Endothelial cell of umbilical vein (primary cell): ENCODE results near the gene NGFR. TPM values are rescaled to one million over a fixed set of nuclear protein-coding genes. Genes with fewer than 3 reads are reported as not detected.
"Not testable (repeated sequence)": the region's sequence is repeated elsewhere in the genome, so short reads cannot be mapped to it uniquely, and the experiment has no call there.

Experiments
- BruUV-seq: library from RNA; stranded (reverse); fragments of 400-500 nt; replicated peaks from 2 replicates; lab custom pipeline; 2021; lab: Mats Ljungman, UMichigan
- CTCF ChIA-PET: fragments of 300-600, 350-600 bp; sonication (Branson Sonifier 250); formaldehyde crosslinking; loops from one replicate; lab custom pipeline; 2021; ENCODE audit warnings: antibody characterized with exemption, inconsistent platforms; lab: Charles Lee
- POLR2A ChIA-PET: fragments of 300-600, 350-600 bp; sonication (Branson Sonifier 250); formaldehyde crosslinking; loops from one replicate; lab custom pipeline; 2021; ENCODE audit warnings: antibody characterized with exemption, inconsistent platforms; lab: Charles Lee
- DNase-seq: peaks from one replicate; pipeline ENCODE4 v3.0.0-alpha.2; 2011; ENCODE audit warnings: low read depth, low spot score
- FAIRE-seq: peaks from 2 replicates; lab custom pipeline; 2011; peaks lifted over from hg19 to GRCh38; lab: Jason Lieb, UNC
- H2AFZ ChIP-seq: 2 replicates; pipeline ENCODE4 v1.6.0; 2012; ENCODE audit warnings: low read depth, low read length, control low read depth, inconsistent platforms
- H3K27ac ChIP-seq: 2 replicates; pipeline ENCODE4 v1.5.1; 2011; ENCODE audit warnings: low read depth, mild to moderate bottlenecking, control low read depth, low read length, moderate library complexity; ENCODE audit not compliant: insufficient read depth
- H3K27me3 ChIP-seq, 2 experiments: 2 replicates each; pipeline versions ENCODE4 v1.6.0 to v1.6.1; 2011; ENCODE audit warnings: low read length in 2 of 2, mixed read lengths in 1 of 2; ENCODE audit not compliant: control insufficient read depth in 2 of 2, insufficient read depth in 2 of 2
- H3K36me3 ChIP-seq, 2 experiments: 2 replicates in 1 of 2; 3 replicates in 1 of 2; pipeline ENCODE4 v1.5.1; 2011; ENCODE audit warnings: low read length in 2 of 2, mild to moderate bottlenecking in 1 of 2, moderate library complexity in 1 of 2; ENCODE audit not compliant: control insufficient read depth in 2 of 2, insufficient read depth in 2 of 2; ENCODE audit errors: extremely low read depth in 1 of 2
- H3K4me1 ChIP-seq: 3 replicates; pipeline ENCODE4 v1.5.1; 2011; ENCODE audit warnings: mild to moderate bottlenecking, low read length; ENCODE audit not compliant: control insufficient read depth, insufficient read depth; ENCODE audit errors: extremely low read depth
- H3K4me2 ChIP-seq: 2 replicates; pipeline ENCODE4 v1.6.1; 2011; ENCODE audit warnings: low read length, control low read depth, mixed read lengths; ENCODE audit not compliant: insufficient read depth
- H3K4me3 ChIP-seq, 3 experiments: fragments of 200-600 bp in 1 of 3; sonication (generic), shearing (Covaris generic) in 1 of 3; replicated peaks in 1 of 3; 2 replicates each; pipeline ENCODE4 v1.5.1; 2011 to 2016; ENCODE audit warnings: control low read depth in 3 of 3, low read length in 3 of 3, mild to moderate bottlenecking in 2 of 3, inconsistent platforms in 1 of 3, low read depth in 1 of 3, moderate library complexity in 1 of 3; ENCODE audit not compliant: insufficient read depth in 1 of 3
- H3K79me2 ChIP-seq: 2 replicates; pipeline ENCODE4 v1.6.0; 2012; ENCODE audit warnings: low read length, inconsistent platforms; ENCODE audit not compliant: control insufficient read depth, insufficient read depth
- H3K9ac ChIP-seq: replicated peaks from 2 replicates; pipeline ENCODE3; 2011; ENCODE audit warnings: low read length, control low read depth; ENCODE audit not compliant: insufficient read depth; ENCODE audit errors: extremely low read depth
- H3K9me1 ChIP-seq: replicated peaks from 3 replicates; pipeline ENCODE4 v1.6.0; 2011; ENCODE audit warnings: mild to moderate bottlenecking, low read length; ENCODE audit not compliant: control insufficient read depth, insufficient read depth; ENCODE audit errors: extremely low read depth
- H3K9me3 ChIP-seq: replicated peaks from 2 replicates; pipeline ENCODE4 v1.5.1; 2012; ENCODE audit warnings: low read length, inconsistent platforms; ENCODE audit not compliant: control insufficient read depth, insufficient read depth
- H4K20me1 ChIP-seq: replicated peaks from 2 replicates; pipeline ENCODE3; 2011; ENCODE audit warnings: mild to moderate bottlenecking, low read length; ENCODE audit not compliant: control insufficient read depth, insufficient read depth; ENCODE audit errors: extremely low read depth
- CTCF ChIP-seq, 2 donors: IDR thresholded peaks; 1 replicate in 1 of 2; 2 replicates in 1 of 2; pipeline ENCODE4 v1.5.1; 2011; ENCODE audit warnings: low read length in 2 of 2, mild to moderate bottlenecking in 2 of 2, moderate library complexity in 2 of 2, control low read depth in 1 of 2, inconsistent platforms in 1 of 2, low read depth in 1 of 2; ENCODE audit not compliant: insufficient read depth in 1 of 2; ENCODE audit errors: extremely low read depth in 1 of 2
- EZH2 ChIP-seq: IDR thresholded peaks from 2 replicates; pipeline ENCODE4 v1.6.1; 2012; ENCODE audit warnings: borderline replicate concordance, low read depth, mild to moderate bottlenecking, moderate library complexity, low read length, inconsistent platforms; ENCODE audit not compliant: severe bottlenecking
- FOS ChIP-seq: IDR thresholded peaks from 2 replicates; pipeline ENCODE4 v1.6.1; 2011; ENCODE audit warnings: mild to moderate bottlenecking, low read length, moderate library complexity, borderline replicate concordance; ENCODE audit not compliant: insufficient read depth
- GATA2 ChIP-seq: IDR thresholded peaks from 2 replicates; pipeline ENCODE4 v1.7.0; 2011; ENCODE audit warnings: low read depth, mild to moderate bottlenecking, moderate library complexity, mixed read lengths, low read length; ENCODE audit not compliant: insufficient read length, insufficient read depth
- JUN ChIP-seq: IDR thresholded peaks from 2 replicates; pipeline ENCODE4 v1.6.1; 2011; ENCODE audit warnings: borderline replicate concordance, low read depth; ENCODE audit not compliant: insufficient read length, insufficient read depth
- MAX ChIP-seq: IDR thresholded peaks from 2 replicates; pipeline ENCODE4 v1.6.1; 2011; ENCODE audit not compliant: insufficient read depth, insufficient read length
- MYC ChIP-seq: IDR thresholded peaks from one replicate; pipeline ENCODE4 v1.6.1; 2011; ENCODE audit warnings: mild to moderate bottlenecking, low read depth, low read length
- POLR2A ChIP-seq: IDR thresholded peaks from 2 replicates; pipeline ENCODE4 v1.6.1; 2012; ENCODE audit warnings: low read depth, mild to moderate bottlenecking, control low read depth, low read length
- POLR2AphosphoS5 ChIP-seq: IDR thresholded peaks from 2 replicates; pipeline ENCODE4 v1.6.1; 2012; ENCODE audit warnings: low read depth, mild to moderate bottlenecking, control low read depth, low read length, moderate library complexity; ENCODE audit not compliant: insufficient read depth
- dilution Hi-C: fragments of 300-500 bp; cut with MboI; formaldehyde crosslinking; loops from one replicate; pipeline ENCODE4 v1.15.0; 2019; ENCODE audit warnings: low sequenced_read_pairs; ENCODE audit not compliant: extremely low pct_ligation_motif_present
- intact Hi-C: fragments of 100-400 bp; cut with micrococcal nuclease; formaldehyde crosslinking; loops from one replicate; pipeline ENCODE4 v1.10.0; 2022
- polyA plus RNA-seq, 4 experiments: library from polyadenylated mRNA; depleted of rRNA in 3 of 4; stranded (reverse) in 3 of 4; unstranded in 1 of 4; fragments of >200 nt; gene quantifications; 2 replicates each; pipeline versions ENCODE4 v1.2.1 to v1.2.3, GENCODE V29; 2011 to 2012; ENCODE audit warnings: missing spikeins in 1 of 4
- total RNA-seq: library from RNA; stranded (reverse); gene quantifications from 2 replicates; pipeline ENCODE4 v1.2.3, GENCODE V29; 2021

NGFR gene
- total and polyA plus RNA-seq, 2 donors (not counting 3 experiments of a cell fraction or from before 2014, with no cell fraction given) = not detected

DNA sequence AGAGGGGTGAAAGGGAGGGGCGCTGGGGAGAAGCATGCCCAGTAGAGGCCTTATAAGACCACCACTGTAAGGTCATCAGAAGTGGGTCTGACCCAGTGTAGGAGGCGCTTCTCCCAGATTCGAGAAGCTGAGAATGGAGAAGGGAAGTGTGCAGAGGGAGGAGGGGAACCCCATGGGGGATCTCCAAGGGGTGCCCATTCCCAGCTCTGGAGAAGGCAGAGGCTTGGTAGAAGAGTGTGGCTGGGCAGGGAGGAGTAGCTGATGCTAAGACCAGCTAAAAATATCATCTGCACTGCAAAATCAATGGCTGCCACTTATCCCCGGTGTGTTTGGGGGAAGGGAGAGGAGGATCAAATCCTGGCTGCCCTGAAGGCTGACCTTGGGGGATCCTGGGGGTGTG is 7.2 kb downstream of the NGFR start:
- no peak overlapping the region for H3K4me2 ChIP-seq
- intact Hi-C loops (no loop called here), dilution Hi-C loops (no loop called here)
- TF ChIP-seq GATA2 (no peak), JUN (no peak), EZH2 (no peak), MYC (no peak), MAX (no peak), CTCF (IDR thresholded peaks at IDR 0.05; ENCODE audit: extremely low read depth in 1 of 2, insufficient read depth in 1 of 2, low read depth in 1 of 2, low read length in 2 of 2) (no peak), POLR2A (no peak), FOS (no peak), POLR2AphosphoS5 (no peak)
- no peak overlapping the region for H3K27ac ChIP-seq
- no peaks in the 10 kb centered on the region for H3K9me3 ChIP-seq
- peaks cover 35 to 36% of the 10 kb centered on the region in 2 experiments for H3K27me3 ChIP-seq
- no TSS peak for BruUV-seq
- no peak overlapping the region for H3K9ac ChIP-seq
- H4K20me1 ChIP-seq = no peaks in the 10 kb centered on the region
- H2AFZ ChIP-seq = no peak overlapping the region
- H3K4me3 ChIP-seq = no peak overlapping the region
- H3K4me1 ChIP-seq = peaks cover 4% of the 10 kb centered on the region
- DNase-seq (no peak), FAIRE-seq (no peak)
- H3K79me2 ChIP-seq = no peaks in the 10 kb centered on the region
- H3K36me3 ChIP-seq = no peaks in the 10 kb centered on the region
- POLR2A ChIA-PET = no interaction called here
- no peaks in the 10 kb centered on the region for H3K9me1 ChIP-seq
- CTCF ChIA-PET = interaction anchor here (1.5 kb wide), 1 partner anchor 65 kb away, joined by 3 read pairs; no protein-coding TSS in a partner anchor

GRCh38 chr17:49502680-49503079 is 7.6 kb downstream of the NGFR start:
- intact Hi-C loops, FAIRE-seq, H3K9ac ChIP-seq, H4K20me1 ChIP-seq, H3K79me2 ChIP-seq, DNase-seq, dilution Hi-C loops, H3K36me3 ChIP-seq, H3K27ac ChIP-seq, BruUV-seq, H3K4me1 ChIP-seq, POLR2A ChIA-PET, H3K4me2 ChIP-seq, H3K4me3 ChIP-seq, H3K9me1 ChIP-seq, H3K9me3 ChIP-seq, H2AFZ ChIP-seq: not testable (repeated sequence)
- CTCF ChIA-PET = interaction anchor here (1.5 kb wide), 1 partner anchor 65 kb away, joined by 3 read pairs; no protein-coding TSS in a partner anchor
- H3K27me3 ChIP-seq = peaks cover 31 to 35% of the 10 kb centered on the region in 2 experiments
